RWPE2 (cell line): ENCODE measurements around the gene CHKA.
A peak's percentile ranks its signal among the peaks of the same experiment; 100 is the strongest.

Source experiments
- ATAC-seq: fragments of 200-7000 bp; cut with Tn5 transposase; 3 replicates; pipeline ENCODE4 v1.9.1; 2021; ENCODE audit warnings: low read depth
- DNase-seq: peaks from one replicate; pipeline ENCODE4 v3.0.0-alpha.2; 2020; ENCODE audit warnings: low spot score
- H3K27ac ChIP-seq: fragments of 450-650 bp; 2 replicates; pipeline ENCODE4 v1.5.1; 2017; ENCODE audit warnings: mild to moderate bottlenecking; ENCODE audit not compliant: poor library complexity, severe bottlenecking
- H3K27me3 ChIP-seq: fragments of 250-450 bp; sonication (Bioruptor Pico); 2 replicates; pipeline ENCODE4 v1.5.1; 2021; ENCODE audit warnings: mild to moderate bottlenecking, moderate library complexity; ENCODE audit not compliant: insufficient read depth, poor library complexity, severe bottlenecking
- H3K36me3 ChIP-seq: fragments of 250-450 bp; sonication (Bioruptor Pico); 2 replicates; pipeline ENCODE4 v1.5.1; 2020; ENCODE audit warnings: low read depth, mild to moderate bottlenecking, moderate library complexity
- H3K4me1 ChIP-seq: fragments of 250-450 bp; sonication (Bioruptor Pico); 2 replicates; pipeline ENCODE4 v1.5.1; 2021; ENCODE audit warnings: mild to moderate bottlenecking, moderate library complexity; ENCODE audit not compliant: insufficient read depth, poor library complexity, severe bottlenecking
- H3K4me3 ChIP-seq: fragments of 250-450 bp; sonication (Bioruptor Pico); 2 replicates; pipeline ENCODE4 v1.5.1; 2021; ENCODE audit warnings: mild to moderate bottlenecking, moderate library complexity; ENCODE audit not compliant: severe bottlenecking
- H3K9me3 ChIP-seq: fragments of 250-450 bp; sonication (Bioruptor Pico); 2 replicates; pipeline ENCODE4 v1.5.1; 2021; ENCODE audit warnings: mild to moderate bottlenecking, moderate library complexity; ENCODE audit not compliant: severe bottlenecking
- TF ChIP-seq, protein P1 (sequence below): fragments of 450-650 bp; IDR thresholded peaks from one replicate; pipeline ENCODE4 v1.5.1; 2017; ENCODE audit warnings: mild to moderate bottlenecking, moderate library complexity; ENCODE audit not compliant: poor library complexity, severe bottlenecking

Gene CHKA

DNA sequence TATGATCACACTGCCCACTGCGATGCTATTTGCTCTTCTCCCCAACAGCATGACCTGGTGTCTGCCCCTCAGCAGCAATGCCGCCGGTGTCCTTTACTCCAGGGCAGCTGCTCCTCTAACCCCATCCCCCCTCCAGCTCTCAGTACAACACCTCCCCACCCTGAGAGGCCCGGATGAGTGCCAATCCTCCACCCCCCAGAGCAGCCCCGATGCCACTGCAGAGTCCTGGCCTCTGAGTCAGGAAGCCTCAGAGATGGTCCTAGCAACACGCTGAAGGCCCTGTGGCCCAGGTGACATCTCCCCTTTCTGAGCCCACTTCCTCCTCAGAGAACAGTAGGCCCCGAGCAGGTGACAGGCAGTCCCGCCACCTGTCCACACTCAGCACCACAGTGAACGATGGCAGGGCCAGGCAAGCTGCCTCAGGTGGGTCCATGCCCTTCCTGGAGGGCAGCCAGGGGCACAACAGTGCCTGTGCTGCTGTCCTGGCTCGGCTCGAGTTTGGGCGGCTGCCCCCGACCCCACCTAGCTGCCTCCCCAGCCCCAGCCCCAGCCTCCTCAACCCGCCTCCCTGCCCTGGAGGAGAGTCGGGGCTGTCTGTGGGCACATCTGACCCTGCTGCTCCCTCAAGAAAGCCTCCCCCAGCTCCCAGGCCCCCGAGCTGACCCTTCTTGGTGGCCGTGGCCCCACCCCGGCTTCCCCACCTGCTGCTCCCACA, 94.6 kb downstream of the CHKA start:
- Histone ChIP-seq H3K4me3 (no peak overlapping the region), H3K4me1 (peaks cover 25% of the 10 kb centered on the region), H3K36me3 (peaks cover 18% of the 10 kb centered on the region), H3K27ac (peak overlapping the region; percentile 76), H3K27me3 (no peaks in the 10 kb centered on the region), H3K9me3 (peaks cover 2% of the 10 kb centered on the region)
- no peak for DNase-seq
- TF ChIP-seq, protein P1, sequence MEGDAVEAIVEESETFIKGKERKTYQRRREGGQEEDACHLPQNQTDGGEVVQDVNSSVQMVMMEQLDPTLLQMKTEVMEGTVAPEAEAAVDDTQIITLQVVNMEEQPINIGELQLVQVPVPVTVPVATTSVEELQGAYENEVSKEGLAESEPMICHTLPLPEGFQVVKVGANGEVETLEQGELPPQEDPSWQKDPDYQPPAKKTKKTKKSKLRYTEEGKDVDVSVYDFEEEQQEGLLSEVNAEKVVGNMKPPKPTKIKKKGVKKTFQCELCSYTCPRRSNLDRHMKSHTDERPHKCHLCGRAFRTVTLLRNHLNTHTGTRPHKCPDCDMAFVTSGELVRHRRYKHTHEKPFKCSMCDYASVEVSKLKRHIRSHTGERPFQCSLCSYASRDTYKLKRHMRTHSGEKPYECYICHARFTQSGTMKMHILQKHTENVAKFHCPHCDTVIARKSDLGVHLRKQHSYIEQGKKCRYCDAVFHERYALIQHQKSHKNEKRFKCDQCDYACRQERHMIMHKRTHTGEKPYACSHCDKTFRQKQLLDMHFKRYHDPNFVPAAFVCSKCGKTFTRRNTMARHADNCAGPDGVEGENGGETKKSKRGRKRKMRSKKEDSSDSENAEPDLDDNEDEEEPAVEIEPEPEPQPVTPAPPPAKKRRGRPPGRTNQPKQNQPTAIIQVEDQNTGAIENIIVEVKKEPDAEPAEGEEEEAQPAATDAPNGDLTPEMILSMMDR: no peak
- no peak for ATAC-seq

DNA sequence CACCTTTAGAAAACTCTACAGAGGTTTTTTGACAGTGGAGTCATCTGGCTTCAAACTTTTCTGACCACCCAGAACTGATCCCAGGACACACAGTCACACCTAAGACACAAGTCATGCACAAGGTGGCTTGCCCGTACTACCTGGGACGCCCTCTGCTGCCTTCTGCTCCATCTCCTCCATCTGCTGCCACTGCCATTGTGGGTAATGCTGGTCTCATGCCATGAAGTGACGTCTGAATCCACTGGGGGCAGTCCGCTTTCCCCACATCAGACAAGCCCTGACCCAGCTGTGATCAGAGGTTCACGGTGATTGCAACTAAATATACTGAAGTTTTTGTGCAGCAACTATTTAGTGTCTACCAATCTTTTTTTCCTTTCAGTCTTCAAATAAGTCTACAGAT, 96.1 kb downstream of the CHKA start:
- H3K27me3 ChIP-seq: no peaks in the 10 kb centered on the region
- peaks cover 18% of the 10 kb centered on the region; the same call in 1 of the 2 replicates for H3K36me3 ChIP-seq
- no peak overlapping the region for H3K4me3 ChIP-seq
- DNase-seq (no peak), ATAC-seq (no peak)
- no peak overlapping the region for H3K27ac ChIP-seq
- TF ChIP-seq, protein P1: no peak
- peaks cover 2% of the 10 kb centered on the region for H3K9me3 ChIP-seq
- H3K4me1 ChIP-seq: peaks cover 22% of the 10 kb centered on the region

DNA sequence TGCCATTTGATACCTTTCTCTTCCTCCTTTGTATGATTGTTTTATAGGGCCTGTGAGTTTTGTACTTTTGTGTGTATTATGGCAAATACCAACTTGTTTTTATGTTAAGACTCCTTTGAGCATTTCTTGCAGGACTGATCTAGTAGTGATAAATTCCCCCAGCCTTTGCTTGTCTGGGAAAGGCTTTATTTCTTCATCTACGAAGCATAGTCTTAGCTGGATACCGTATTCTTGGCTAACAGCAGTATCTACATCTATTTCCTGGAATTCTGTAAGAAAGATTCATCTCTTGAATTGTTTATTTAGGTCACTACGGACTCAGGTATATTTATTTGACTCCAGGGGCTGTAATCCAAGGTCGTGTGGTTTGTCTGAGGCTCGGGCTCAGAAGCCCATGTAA, 96.7 kb downstream of the CHKA start:
- Histone ChIP-seq H3K4me1 (peaks cover 20% of the 10 kb centered on the region), H3K36me3 (peaks cover 18% of the 10 kb centered on the region; the same call in 1 of the 2 replicates), H3K27me3 (no peaks in the 10 kb centered on the region), H3K4me3 (no peak overlapping the region), H3K9me3 (peaks cover 2% of the 10 kb centered on the region), H3K27ac (no peak overlapping the region)
- ATAC-seq (no peak), DNase-seq (no peak)
- TF ChIP-seq, protein P1: no peak

GRCh38 chr11:68022531-68022930, 98.7 kb downstream of the CHKA start:
- H3K4me3 ChIP-seq: no peak overlapping the region

More at GRCh38 chr11:68022531-68022930, 98.7 kb downstream of the CHKA start:
- DNase-seq (no peak), ATAC-seq (no peak)
- no peaks in the 10 kb centered on the region for H3K27me3 ChIP-seq
- H3K36me3 ChIP-seq: peaks cover 15% of the 10 kb centered on the region; the same call in 1 of the 2 replicates
- no peak overlapping the region for H3K27ac ChIP-seq
- TF ChIP-seq, protein P1: no peak
- H3K4me1 ChIP-seq: no peaks in the 10 kb centered on the region
- peaks cover 2% of the 10 kb centered on the region for H3K9me3 ChIP-seq
